Neuronal stem cell (in vitro differentiated cells): ENCODE data around the gene CBX5.

ENCODE experiments used
- DNase-seq: peaks from one replicate; pipeline ENCODE4 v3.0.0-alpha.2; 2013; ENCODE audit warnings: low spot score
- H2AFZ ChIP-seq: one replicate; pipeline ENCODE4 v1.6.1; 2013; ENCODE audit warnings: mild to moderate bottlenecking, low read length, inconsistent platforms
- H2AK5ac ChIP-seq: 2 replicates; pipeline ENCODE4 v1.6.1; 2013; ENCODE audit warnings: low read depth, mild to moderate bottlenecking, inconsistent platforms, low read length, moderate library complexity, mixed read lengths
- H2BK120ac ChIP-seq: 2 replicates; pipeline ENCODE4 v1.6.1; 2013; ENCODE audit warnings: low read depth, mild to moderate bottlenecking, inconsistent platforms, low read length, moderate library complexity, mixed read lengths
- H2BK12ac ChIP-seq: one replicate; pipeline ENCODE4 v1.6.1; 2013; ENCODE audit warnings: low read length, inconsistent platforms
- H2BK15ac ChIP-seq: 2 replicates; pipeline ENCODE4 v1.6.1; 2013; ENCODE audit warnings: mild to moderate bottlenecking, low read length, inconsistent platforms, mixed read lengths
- H2BK5ac ChIP-seq: one replicate; pipeline ENCODE4 v1.6.1; 2013; ENCODE audit warnings: inconsistent platforms, mild to moderate bottlenecking, low read length, moderate library complexity
- H3K14ac ChIP-seq: one replicate; pipeline ENCODE4 v1.6.1; 2013; ENCODE audit warnings: low read length, inconsistent platforms
- H3K18ac ChIP-seq: 2 replicates; pipeline ENCODE4 v1.6.1; 2013; ENCODE audit warnings: low read length, inconsistent platforms
- H3K23ac ChIP-seq: 2 replicates; pipeline ENCODE4 v1.6.1; 2013; ENCODE audit warnings: low read depth, mild to moderate bottlenecking, mixed read lengths, low read length, inconsistent platforms; ENCODE audit not compliant: poor library complexity
- H3K27ac ChIP-seq: replicated peaks from 3 replicates; pipeline ENCODE4 v1.5.1; 2013; ENCODE audit warnings: low read length, inconsistent platforms
- H3K27me3 ChIP-seq, 3 experiments: 2 replicates each; pipeline ENCODE4 v1.6.1; 2013; ENCODE audit warnings: low read length in 3 of 3, mild to moderate bottlenecking in 2 of 3, inconsistent platforms in 1 of 3, low read depth in 1 of 3, mixed read lengths in 1 of 3, moderate library complexity in 1 of 3; ENCODE audit not compliant: control insufficient read depth in 3 of 3, insufficient read depth in 3 of 3
- H3K36me3 ChIP-seq, 2 donors: replicated peaks in 1 of 2; 2 replicates each; pipeline ENCODE4 v1.6.1; 2013; ENCODE audit warnings: low read length in 2 of 2; ENCODE audit not compliant: control insufficient read depth in 2 of 2, insufficient read depth in 2 of 2
- H3K4ac ChIP-seq: 2 replicates; pipeline ENCODE4 v1.6.1; 2013; ENCODE audit warnings: inconsistent platforms, mild to moderate bottlenecking, low read length, moderate library complexity
- H3K4me1 ChIP-seq, 2 donors: 1 replicate in 1 of 2; 2 replicates in 1 of 2; pipeline ENCODE4 v1.6.1; 2013; ENCODE audit warnings: low read length in 2 of 2, low read depth in 1 of 2; ENCODE audit not compliant: control insufficient read depth in 2 of 2, insufficient read depth in 1 of 2
- H3K4me2 ChIP-seq: one replicate; pipeline ENCODE4 v1.6.1; 2013; ENCODE audit warnings: mild to moderate bottlenecking, low read length, inconsistent platforms; ENCODE audit not compliant: insufficient read depth, poor library complexity, severe bottlenecking
- H3K4me3 ChIP-seq, 2 donors: 2 replicates each; pipeline ENCODE4 v1.5.1; 2013; ENCODE audit warnings: low read length in 2 of 2, mild to moderate bottlenecking in 2 of 2, inconsistent platforms in 1 of 2, moderate library complexity in 1 of 2
- H3K79me1 ChIP-seq: one replicate; pipeline ENCODE4 v1.6.1; 2013; ENCODE audit warnings: low read depth, mild to moderate bottlenecking, inconsistent platforms, low read length, moderate library complexity
- H3K9ac ChIP-seq: one replicate; pipeline ENCODE4 v1.6.1; 2013; ENCODE audit warnings: mild to moderate bottlenecking, low read depth, low read length, inconsistent platforms; ENCODE audit not compliant: poor library complexity
- H3K9me3 ChIP-seq, 2 donors: replicated peaks in 1 of 2; 2 replicates each; pipeline versions ENCODE3 to v1.6.1; 2013; ENCODE audit warnings: low read length in 2 of 2, mild to moderate bottlenecking in 2 of 2, inconsistent platforms in 1 of 2, low read depth in 1 of 2, mixed read lengths in 1 of 2, moderate library complexity in 1 of 2; ENCODE audit not compliant: control insufficient read depth in 2 of 2, insufficient read depth in 1 of 2
- H4K8ac ChIP-seq: one replicate; pipeline ENCODE4 v1.6.1; 2013; ENCODE audit warnings: low read depth, mild to moderate bottlenecking, inconsistent platforms, low read length, moderate library complexity
- H4K91ac ChIP-seq: one replicate; pipeline ENCODE4 v1.6.1; 2013; ENCODE audit warnings: low read length, low read depth, mild to moderate bottlenecking, inconsistent platforms; ENCODE audit not compliant: poor library complexity
- WGBS, 2 donors: extraction: QIAGEN DNeasy Blood & Tissue Kit; methylation state at CpG; one replicate each; pipeline ENCODE4 v1.1.7; 2013; ENCODE audit warnings: missing lambda C conversion rate in 2 of 2, mixed read lengths in 1 of 2; ENCODE audit not compliant: insufficient read length in 2 of 2, insufficient replicate concordance in 1 of 2; ENCODE audit errors: extremely low coverage in 2 of 2; 5-methylcytosine and 5-hydroxymethylcytosine counted together

Gene CBX5

DNA sequence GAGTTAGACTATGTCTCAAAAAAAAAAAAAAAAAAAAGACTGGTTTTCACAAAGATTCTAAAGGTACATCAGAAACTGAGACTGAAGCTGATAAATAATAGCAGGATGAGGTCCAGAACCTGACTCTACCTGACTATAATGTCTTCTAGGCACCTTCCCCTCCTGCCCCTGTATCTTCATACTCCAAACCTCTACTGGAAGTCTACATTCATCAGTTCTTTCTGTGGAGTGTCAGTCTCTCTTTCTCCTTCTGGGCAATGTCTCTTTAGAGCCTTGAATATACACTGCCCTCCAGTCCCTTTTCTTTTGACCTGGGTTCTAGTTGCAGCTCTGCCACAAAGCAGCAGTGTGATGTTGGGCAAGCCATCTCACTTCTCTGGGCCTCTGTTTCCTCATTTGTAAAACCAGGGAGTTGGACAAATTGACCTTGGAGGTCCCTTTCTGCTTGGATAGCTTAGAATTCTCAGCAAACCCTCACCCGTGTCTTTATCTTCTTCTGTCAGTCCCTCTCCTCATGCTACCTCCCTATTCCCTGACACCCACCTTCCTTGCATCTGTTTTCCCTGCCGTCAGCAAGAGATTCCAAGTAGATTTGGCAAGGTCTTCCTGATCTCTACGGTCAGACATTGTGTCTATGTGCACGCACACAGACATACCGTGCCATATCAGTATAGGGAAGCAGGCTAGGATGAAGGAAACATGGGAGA, 16.6 kb upstream of the CBX5 start:
- Histone ChIP-seq H3K27ac (no peak overlapping the region), H4K91ac (no peak overlapping the region), H3K4me1 (peaks cover 5 to 18% of the 10 kb centered on the region in 2 donors), H3K23ac (no peak overlapping the region), H3K9ac (no peak overlapping the region), H2BK120ac (no peak overlapping the region), H3K4ac (no peak overlapping the region), H3K18ac (no peak overlapping the region), H2AFZ (no peak overlapping the region), H3K9me3 (no peaks in the 10 kb centered on the region), H3K36me3 (peaks cover 0 to 2% of the 10 kb centered on the region in 2 donors), H3K27me3 (peaks cover 0 to 49% (median 0%) of the 10 kb centered on the region in 3 experiments), H3K14ac (no peak overlapping the region), H3K4me3 (no peak overlapping the region), H2BK15ac (peak overlapping the region; percentile 42), H2AK5ac (peak overlapping the region; percentile 20), H2BK5ac (no peak overlapping the region), H3K4me2 (no peak overlapping the region), H2BK12ac (no peak overlapping the region), H4K8ac (no peak overlapping the region), H3K79me1 (no peaks in the 10 kb centered on the region)
- DNase-seq = no peak
- no CpG with 5 or more reads among the region's 5 CpGs for WGBS, 2 donors

DNA sequence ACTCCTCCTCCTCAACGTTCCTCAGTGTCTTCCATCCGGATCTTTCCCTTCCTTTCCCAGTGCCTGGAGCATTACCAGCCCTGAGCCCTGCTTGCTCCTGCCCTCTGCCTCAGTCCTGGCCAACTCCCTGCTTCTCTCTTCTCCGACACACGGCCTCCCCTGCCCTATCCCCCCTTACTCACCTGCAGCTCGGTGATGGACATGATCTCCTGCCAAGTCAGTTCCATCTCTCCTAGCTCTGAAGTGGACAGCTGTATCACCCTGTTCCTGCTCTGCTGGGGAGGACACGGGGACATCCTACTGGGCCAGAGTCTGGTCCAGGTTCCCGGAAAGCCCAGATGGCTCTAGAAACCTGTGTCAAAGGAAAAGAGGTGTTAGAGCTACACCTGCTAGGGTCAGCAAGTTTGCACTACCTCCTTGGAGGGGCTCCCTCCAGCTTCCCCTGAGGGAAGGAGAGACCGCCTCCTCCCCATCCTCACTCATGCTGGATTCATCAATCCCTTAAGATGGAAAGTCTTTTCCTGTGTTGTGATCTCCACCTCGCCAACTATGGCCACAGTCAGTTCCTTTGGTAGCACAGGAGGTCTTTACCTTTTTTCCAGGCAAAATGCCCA, 15.1 kb upstream of the CBX5 start:
- Histone ChIP-seq H3K23ac (no peak overlapping the region), H2BK12ac (peak overlapping the region; percentile 14), H3K79me1 (no peaks in the 10 kb centered on the region), H3K4ac (no peak overlapping the region), H3K36me3 (peaks cover 0 to 2% of the 10 kb centered on the region in 2 donors), H2BK120ac (no peak overlapping the region), H3K4me2 (no peak overlapping the region), H3K27me3 (peaks cover 0 to 37% (median 0%) of the 10 kb centered on the region in 3 experiments), H3K27ac (no peak overlapping the region), H3K9me3 (no peaks in the 10 kb centered on the region), H2BK5ac (no peak overlapping the region), H4K8ac (no peak overlapping the region), H3K9ac (no peak overlapping the region), H2BK15ac (no peak overlapping the region), H3K4me3 (no peak overlapping the region), H3K18ac (peak overlapping the region; percentile 15), H2AK5ac (peak overlapping the region; percentile 10), H3K4me1 (peaks cover 0 to 7% of the 10 kb centered on the region in 2 donors), H4K91ac (no peak overlapping the region), H3K14ac (no peak overlapping the region), H2AFZ (no peak overlapping the region)
- WGBS, 2 donors = no CpG with 5 or more reads among the region's 9 CpGs
- no peak for DNase-seq

DNA sequence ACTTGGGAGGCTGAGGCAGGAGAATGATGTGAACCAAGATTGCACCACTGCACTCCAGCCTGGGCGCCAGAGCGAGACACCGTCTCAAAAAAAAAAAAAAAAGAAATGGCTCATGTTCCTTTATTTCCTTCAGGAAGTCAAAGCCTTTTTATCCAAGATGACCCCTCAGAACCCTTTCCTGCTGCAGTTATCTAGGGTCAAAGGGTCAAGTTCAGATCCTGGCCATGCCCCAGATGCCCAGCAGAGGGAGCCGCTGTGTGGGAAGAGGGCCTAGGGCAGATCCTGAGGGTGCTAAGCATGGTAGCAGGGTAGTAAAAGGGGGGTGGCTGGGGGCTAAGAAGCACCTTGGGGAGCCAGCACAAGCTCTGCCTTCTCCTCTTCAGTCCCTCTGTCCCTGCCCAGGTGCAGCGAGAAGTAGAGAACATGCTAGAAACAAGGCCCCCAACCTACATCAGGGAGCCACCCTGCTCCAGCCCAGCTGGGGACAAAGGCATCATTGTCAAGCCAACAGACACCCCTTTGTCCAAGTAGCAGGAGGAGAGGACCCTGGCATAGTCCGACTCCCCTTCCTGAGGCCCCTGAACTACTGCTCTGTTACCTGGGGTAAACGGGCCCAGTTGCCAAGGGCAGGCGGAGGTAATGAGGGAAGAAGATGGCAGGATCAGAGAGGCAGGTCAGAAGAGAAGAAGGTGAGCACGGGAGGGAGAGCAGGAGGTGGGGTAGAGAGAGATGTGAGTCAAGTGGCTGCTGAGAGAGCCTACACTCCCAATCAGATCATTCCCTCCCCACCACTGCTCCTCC, 14.4 kb upstream of the CBX5 start:
- H2BK5ac ChIP-seq = no peak overlapping the region
- H4K8ac ChIP-seq = no peak overlapping the region
- no peak overlapping the region for H2AFZ ChIP-seq
- H4K91ac ChIP-seq = no peak overlapping the region
- H3K79me1 ChIP-seq = no peaks in the 10 kb centered on the region
- H3K27ac ChIP-seq = no peak overlapping the region
- no peak overlapping the region for H3K14ac ChIP-seq
- H3K4me2 ChIP-seq = no peak overlapping the region
- peaks cover 0 to 29% (median 0%) of the 10 kb centered on the region in 3 experiments for H3K27me3 ChIP-seq
- peaks cover 0 to 2% of the 10 kb centered on the region in 2 donors for H3K36me3 ChIP-seq
- no peak overlapping the region for H2BK120ac ChIP-seq
- H3K9me3 ChIP-seq = no peaks in the 10 kb centered on the region
- no peak overlapping the region for H3K4ac ChIP-seq
- H3K23ac ChIP-seq = no peak overlapping the region
- peak overlapping the region; percentile 10 for H2AK5ac ChIP-seq
- no peak overlapping the region for H2BK15ac ChIP-seq
- peaks cover 0 to 3% of the 10 kb centered on the region in 2 donors for H3K4me1 ChIP-seq
- peak overlapping the region; percentile 55 for H3K18ac ChIP-seq
- H3K9ac ChIP-seq = no peak overlapping the region
- peak overlapping the region; percentile 14 for H2BK12ac ChIP-seq
- DNase-seq = peak; percentile 41
- WGBS, 2 donors = no CpG with 5 or more reads among the region's 9 CpGs
- H3K4me3 ChIP-seq = no peak overlapping the region

DNA sequence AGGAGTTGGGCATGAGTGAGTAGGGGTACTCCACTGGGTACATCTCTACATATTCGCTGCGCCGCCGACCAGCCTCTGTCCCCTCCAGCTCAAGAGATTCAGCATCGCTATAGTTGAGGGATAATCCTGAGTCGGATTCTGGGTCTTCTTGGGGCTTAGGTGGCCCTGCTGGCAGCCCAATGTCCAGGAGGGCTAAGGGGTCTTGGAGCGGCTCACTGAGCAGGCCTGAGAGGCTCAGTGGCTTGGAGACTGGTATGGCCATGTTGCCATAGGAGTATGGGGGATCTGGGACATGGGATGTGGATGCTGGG, 13.0 kb upstream of the CBX5 start:
- no peak overlapping the region for H2AFZ ChIP-seq
- no peaks in the 10 kb centered on the region for H3K79me1 ChIP-seq
- peaks cover 0 to 21% (median 0%) of the 10 kb centered on the region in 3 experiments for H3K27me3 ChIP-seq
- no peak overlapping the region for H3K14ac ChIP-seq
- H3K36me3 ChIP-seq = peaks cover 4 to 5% of the 10 kb centered on the region in 2 donors
- no peak overlapping the region for H3K4ac ChIP-seq
- no peak overlapping the region for H3K18ac ChIP-seq
- no peaks in the 10 kb centered on the region for H3K9me3 ChIP-seq
- peak overlapping the region; percentile 58 for H3K23ac ChIP-seq
- H2BK5ac ChIP-seq = no peak overlapping the region
- H3K4me1 ChIP-seq = peaks cover 0 to 3% of the 10 kb centered on the region in 2 donors
- no peak for DNase-seq
- H3K27ac ChIP-seq = no peak overlapping the region
- no CpG with 5 or more reads among the region's 7 CpGs for WGBS, 2 donors
- H2AK5ac ChIP-seq = no peak overlapping the region
- no peak overlapping the region for H3K9ac ChIP-seq
- no peak overlapping the region for H4K91ac ChIP-seq
- no peak overlapping the region for H2BK120ac ChIP-seq
- no peak overlapping the region for H2BK15ac ChIP-seq
- H2BK12ac ChIP-seq = no peak overlapping the region
- H4K8ac ChIP-seq = no peak overlapping the region
- H3K4me3 ChIP-seq = no peak overlapping the region
- no peak overlapping the region for H3K4me2 ChIP-seq
